HCT116 (cell line): ENCODE measurements around the gene GSAP. TPM values are rescaled to one million over a fixed set of nuclear protein-coding genes. Genes with fewer than 3 reads are reported as not detected.
"Not testable (repeated sequence)": the region's sequence is repeated elsewhere in the genome, so short reads cannot be mapped to it uniquely, and the experiment has no call there.

Experiments used
- ATAC-seq: fragments of 200-7000 bp; cut with Tn5 transposase; 2 replicates; pipeline ENCODE4 v1.9.1; 2020; ENCODE audit warnings: mild to moderate bottlenecking, moderate library complexity
- BruUV-seq: library from RNA; stranded (reverse); fragments of 400-500 nt; replicated peaks from 2 replicates; lab custom pipeline; 2021; lab: Mats Ljungman, UMichigan
- CTCF ChIA-PET: fragments of 300-600 bp; sonication (Branson Sonifier 250); formaldehyde crosslinking; loops from one replicate; lab custom pipeline; 2021; ENCODE audit warnings: antibody characterized with exemption; lab: Charles Lee
- POLR2A ChIA-PET: fragments of 300-600, 350-600 bp; sonication (Branson Sonifier 250); formaldehyde crosslinking; loops from one replicate; lab custom pipeline; 2021; ENCODE audit warnings: antibody characterized with exemption; lab: Charles Lee
- RAD21 ChIA-PET, 2 experiments: fragments of 300-600 bp; sonication (Branson Sonifier 250); formaldehyde crosslinking; loops; one replicate each; lab custom pipeline; 2023; ENCODE audit warnings: low total read pairs in 2 of 2; ENCODE audit not compliant: uncharacterized antibody in 2 of 2, unreplicated experiment in 2 of 2, low non-redundant PET in 1 of 2; lab: Charles Lee
- DNase-seq: peaks from one replicate; pipeline ENCODE4 v3.0.0-alpha.2; 2010; ENCODE audit warnings: low read depth, low spot score
- H2AFZ ChIP-seq: fragments of 200-600 bp; shearing (Covaris generic), sonication (generic); 2 replicates; pipeline ENCODE4 v1.6.1; 2017; ENCODE audit warnings: low read depth, mixed run types, mixed read lengths, antibody characterized with exemption, low read length; ENCODE audit not compliant: poor library complexity, severe bottlenecking
- H3K27ac ChIP-seq: 2 replicates; pipeline ENCODE4 v1.5.1; 2012; ENCODE audit warnings: low read depth, low read length
- H3K27me3 ChIP-seq: fragments of 200-600 bp; sonication (generic); 2 replicates; pipeline ENCODE4 v1.6.1; 2016; ENCODE audit warnings: mixed run types, low read length, mixed read lengths; ENCODE audit not compliant: insufficient read depth
- H3K36me3 ChIP-seq, 2 experiments: fragments of 200-500 bp in 1 of 2; fragments of 200-600 bp in 1 of 2; sonication (Bioruptor generic) in 1 of 2; sonication (generic) in 1 of 2; 2 replicates each; pipeline versions ENCODE4 v1.5.1 to v1.6.1; 2014 to 2016; ENCODE audit warnings: low read length in 2 of 2, inconsistent platforms in 1 of 2, mixed read lengths in 1 of 2, mixed run types in 1 of 2; ENCODE audit not compliant: insufficient read depth in 2 of 2, control insufficient read depth in 1 of 2
- H3K4me1 ChIP-seq, 2 experiments: fragments of 200-600 bp in 1 of 2; sonication (generic) in 1 of 2; 2 replicates each; pipeline versions ENCODE4 v1.5.1 to v1.6.1; 2012 to 2017; ENCODE audit warnings: low read length in 2 of 2, inconsistent platforms in 1 of 2, mild to moderate bottlenecking in 1 of 2, mixed read lengths in 1 of 2, mixed run types in 1 of 2, moderate library complexity in 1 of 2; ENCODE audit not compliant: insufficient read depth in 2 of 2, control insufficient read depth in 1 of 2
- H3K4me2 ChIP-seq: fragments of 200-600 bp; sonication (generic); 2 replicates; pipeline ENCODE4 v1.6.1; 2017; ENCODE audit warnings: mixed run types, low read length, mixed read lengths
- H3K4me3 ChIP-seq, 2 experiments: fragments of 200-600 bp in 1 of 2; sonication (generic) in 1 of 2; replicated peaks in 1 of 2; 2 replicates each; pipeline ENCODE4 v1.5.1; 2011 to 2016; ENCODE audit warnings: low read length in 2 of 2, control low read depth in 1 of 2, low read depth in 1 of 2, mild to moderate bottlenecking in 1 of 2, mixed read lengths in 1 of 2, mixed run types in 1 of 2
- H3K79me2 ChIP-seq: fragments of 200-600 bp; sonication (generic); 2 replicates; pipeline ENCODE4 v1.6.1; 2017; ENCODE audit warnings: mild to moderate bottlenecking, mixed run types, low read length, moderate library complexity, mixed read lengths; ENCODE audit not compliant: insufficient read depth
- H3K9ac ChIP-seq: fragments of 200-600 bp; sonication (generic); 2 replicates; pipeline ENCODE4 v1.6.1; 2016; ENCODE audit warnings: low read length, mixed read lengths
- H3K9me2 ChIP-seq: fragments of 200-600 bp; sonication (generic), shearing (Covaris generic); 2 replicates; pipeline ENCODE4 v1.6.1; 2017; ENCODE audit warnings: mixed run types, mild to moderate bottlenecking, moderate library complexity; ENCODE audit not compliant: insufficient read depth
- H3K9me3 ChIP-seq, 2 experiments: fragments of 200-500 bp in 1 of 2; fragments of 200-600 bp in 1 of 2; sonication (Bioruptor generic) in 1 of 2; sonication (generic) in 1 of 2; 2 replicates each; pipeline ENCODE4 v1.6.1; 2014 to 2017; ENCODE audit warnings: low read length in 2 of 2, mixed read lengths in 2 of 2, inconsistent platforms in 1 of 2, low read depth in 1 of 2, mild to moderate bottlenecking in 1 of 2, mixed run types in 1 of 2, moderate library complexity in 1 of 2; ENCODE audit not compliant: control insufficient read depth in 1 of 2, insufficient read depth in 1 of 2
- H4K20me1 ChIP-seq: fragments of 200-600 bp; sonication (generic), shearing (Covaris generic); 2 replicates; pipeline ENCODE4 v1.6.1; 2017; ENCODE audit warnings: mixed run types, mild to moderate bottlenecking, moderate library complexity; ENCODE audit not compliant: insufficient read depth
- EZH2 ChIP-seq: fragments of 200-600 bp; sonication (generic); IDR thresholded peaks from 2 replicates; pipeline ENCODE4 v1.6.1; 2017; ENCODE audit warnings: antibody characterized with exemption, mixed run types
- FOSL1 ChIP-seq: IDR thresholded peaks from 2 replicates; pipeline ENCODE4 v1.6.1; 2012; ENCODE audit warnings: low read depth
- JUND ChIP-seq: IDR thresholded peaks from 2 replicates; pipeline ENCODE4 v1.6.1; 2012
- POLR2A ChIP-seq: IDR thresholded peaks from 2 replicates; pipeline ENCODE4 v1.7.0; 2011; ENCODE audit warnings: borderline replicate concordance; ENCODE audit not compliant: insufficient read depth, insufficient read length; ENCODE audit errors: extremely low read depth
- POLR2AphosphoS5 ChIP-seq: IDR thresholded peaks from 2 replicates; pipeline ENCODE4 v1.6.1; 2011; ENCODE audit warnings: mild to moderate bottlenecking, low read depth, low read length, moderate library complexity
- SP1 ChIP-seq: IDR thresholded peaks from 2 replicates; pipeline ENCODE4 v1.6.1; 2012; ENCODE audit warnings: low read depth
- YY1 ChIP-seq: IDR thresholded peaks from 2 replicates; pipeline ENCODE4 v1.6.1; 2011; ENCODE audit warnings: low read length, low read depth, moderate library complexity, mild to moderate bottlenecking; ENCODE audit not compliant: insufficient replicate concordance; ENCODE audit errors: extremely low read depth
- intact Hi-C: fragments of 100-400 bp; cut with micrococcal nuclease; formaldehyde crosslinking; loops from 2 replicates; pipeline ENCODE4 v1.10.0; 2022
- total RNA-seq: library from RNA; stranded (reverse); gene quantifications from one replicate; pipeline ENCODE4 v1.2.1, GENCODE V29; 2021; ENCODE audit not compliant: unreplicated experiment
- TF ChIP-seq, protein P1 (sequence below): IDR thresholded peaks from 2 replicates; pipeline ENCODE4 v1.6.1; 2012

Gene GSAP
- total RNA-seq, 1 experiment from 2014 or later: not detected

DNA sequence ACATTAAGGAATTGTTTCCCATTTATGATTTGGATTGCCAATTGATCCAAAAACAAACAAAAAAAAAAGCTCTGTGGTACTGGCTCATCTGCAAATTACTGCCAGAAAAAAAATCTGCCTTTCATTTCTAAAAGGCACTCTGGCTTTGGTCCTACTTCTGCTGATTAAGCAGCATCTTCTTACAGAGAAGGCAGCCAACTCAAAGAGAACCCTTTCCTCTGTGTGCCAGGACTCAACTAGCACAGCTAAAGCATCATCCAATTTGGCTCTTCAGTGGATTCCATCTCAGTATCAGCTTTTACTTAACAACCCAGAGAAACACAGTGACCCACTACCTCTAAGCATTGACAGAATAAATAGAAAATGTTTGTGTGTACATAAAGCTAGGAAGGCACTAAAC is 80.6 kb downstream of the GSAP start:
- peaks cover 0 to 8% of the 10 kb centered on the region in 2 experiments; a peak in 2 of 4 replicates for H3K4me1 ChIP-seq
- no peaks in the 10 kb centered on the region for H3K27me3 ChIP-seq
- H3K36me3 ChIP-seq: no peaks in the 10 kb centered on the region
- no peaks in the 10 kb centered on the region for H3K79me2 ChIP-seq
- H3K9me2 ChIP-seq: no peaks in the 10 kb centered on the region
- H3K27ac ChIP-seq: no peak overlapping the region
- ChIA-PET CTCF (no interaction called here), POLR2A (no interaction called here)
- TF ChIP-seq SP1 (no peak), POLR2A (no peak), FOSL1 (no peak), EZH2 (no peak), POLR2AphosphoS5 (no peak), JUND (no peak), YY1 (no peak)
- TF ChIP-seq, protein P1, sequence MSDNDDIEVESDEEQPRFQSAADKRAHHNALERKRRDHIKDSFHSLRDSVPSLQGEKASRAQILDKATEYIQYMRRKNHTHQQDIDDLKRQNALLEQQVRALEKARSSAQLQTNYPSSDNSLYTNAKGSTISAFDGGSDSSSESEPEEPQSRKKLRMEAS: no peak
- TF ChIP-seq, all 23 proteins: peak for 0
- no peak overlapping the region for H3K9ac ChIP-seq
- H3K9me3 ChIP-seq: no peaks in the 10 kb centered on the region
- no TSS peak for BruUV-seq
- DNase-seq (no peak), ATAC-seq (no peak)
- H3K4me2 ChIP-seq: no peak overlapping the region
- no peak overlapping the region for H2AFZ ChIP-seq
- RAD21 ChIA-PET: no interaction called here
- no peak overlapping the region for H3K4me3 ChIP-seq
- intact Hi-C loops: no loop called here
- H4K20me1 ChIP-seq: no peaks in the 10 kb centered on the region

DNA sequence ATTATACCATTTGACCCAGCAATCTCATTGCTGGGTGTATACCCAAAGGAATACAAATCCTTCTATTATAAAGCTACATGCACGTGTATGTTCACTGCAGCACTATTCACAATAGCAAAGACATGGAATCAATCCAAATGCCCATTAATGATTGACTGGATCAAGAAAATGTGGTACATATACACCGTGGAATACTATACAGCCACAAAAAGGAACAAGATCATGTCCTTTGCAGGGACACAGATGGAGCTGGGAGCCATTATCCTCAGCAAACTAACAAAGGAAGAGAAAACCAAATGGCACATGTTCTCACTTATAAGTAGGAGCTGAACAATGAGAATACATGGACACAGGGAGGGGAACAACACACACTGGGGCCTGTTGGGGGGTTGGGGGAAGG is 82.1 kb downstream of the GSAP start:
- ATAC-seq, H3K9me3 ChIP-seq, DNase-seq, BruUV-seq, H2AFZ ChIP-seq, H3K36me3 ChIP-seq, H3K27ac ChIP-seq, H3K4me2 ChIP-seq, H3K27me3 ChIP-seq, H3K4me3 ChIP-seq, RAD21 ChIA-PET, H3K9me2 ChIP-seq, H4K20me1 ChIP-seq, H3K79me2 ChIP-seq, POLR2A ChIA-PET, H3K9ac ChIP-seq: not testable (repeated sequence)
- intact Hi-C loops: loop anchor here (5.0 kb wide), 2 partner anchors 87 to 212 kb away; partner anchors contain the start of gene CCDC146
- peaks cover 0 to 15% of the 10 kb centered on the region in 2 experiments; a peak in 2 of 4 replicates for H3K4me1 ChIP-seq
- CTCF ChIA-PET: interaction anchor here (0.9 kb wide), 1 partner anchor 318 kb away, joined by 3 read pairs; no protein-coding TSS in a partner anchor
